H1 (cell line): ENCODE measurements around the gene GSTA2.

Experiments used
- BRCA1 ChIP-seq: IDR thresholded peaks from 2 replicates; pipeline ENCODE4 v1.6.1; 2012; ENCODE audit warnings: low read depth, low read length, improper control_type of control experiment
- CEBPB ChIP-seq: IDR thresholded peaks from 2 replicates; pipeline ENCODE4 v1.6.1; 2012; ENCODE audit warnings: low read depth, low read length
- CTCF ChIP-seq, 3 experiments: IDR thresholded peaks; 1 replicate in 2 of 3; 2 replicates in 1 of 3; pipeline versions ENCODE4 v1.5.1 to v1.6.1; 2011; ENCODE audit warnings: low read length in 3 of 3, mild to moderate bottlenecking in 3 of 3, inconsistent platforms in 2 of 3, low read depth in 1 of 3, moderate library complexity in 1 of 3; ENCODE audit not compliant: insufficient read depth in 1 of 3; ENCODE audit errors: control extremely low read depth in 1 of 3
- EZH2 ChIP-seq: fragments of 200-600 bp; sonication (generic); IDR thresholded peaks from 2 replicates; pipeline ENCODE4 v1.7.1; 2012; ENCODE audit warnings: low read depth, mild to moderate bottlenecking, moderate library complexity, low read length, inconsistent platforms; ENCODE audit not compliant: severe bottlenecking
- JUN ChIP-seq: IDR thresholded peaks from 2 replicates; pipeline ENCODE4 v1.6.1; 2011; ENCODE audit warnings: low read depth, mild to moderate bottlenecking, improper control_type of control experiment, low read length
- RXRA ChIP-seq: IDR thresholded peaks from 2 replicates; pipeline ENCODE4 v1.6.1; 2011; ENCODE audit warnings: low read depth, mild to moderate bottlenecking, low read length, moderate library complexity; ENCODE audit not compliant: insufficient read depth
- SUZ12 ChIP-seq: fragments of 200-600 bp; sonication (generic); IDR thresholded peaks from 2 replicates; pipeline ENCODE4 v1.6.1; 2012; ENCODE audit warnings: mild to moderate bottlenecking, inconsistent platforms, low read length, moderate library complexity, mixed read lengths
- TBP ChIP-seq: IDR thresholded peaks from 2 replicates; pipeline ENCODE4 v1.6.1; 2011; ENCODE audit warnings: low read depth, low read length, improper control_type of control experiment
- YY1 ChIP-seq: IDR thresholded peaks from 2 replicates; pipeline ENCODE4 v1.6.1; 2011; ENCODE audit warnings: low read depth, mild to moderate bottlenecking, low read length

GRCh38 chr6:52741872-52742271, 21.4 kb downstream of the GSTA2 start:
- TF ChIP-seq YY1 (no peak), CEBPB (no peak), JUN (no peak), CTCF (IDR thresholded peaks at IDR 0.05; ENCODE audit: control extremely low read depth in 1 of 3, insufficient read depth in 1 of 3, low read depth in 1 of 3, low read length in 3 of 3) (no peak), SUZ12 (no peak), EZH2 (no peak), BRCA1 (no peak), RXRA (no peak), TBP (no peak)
